Immature natural killer cell (primary cell): Measurements from ENCODE around the gene TAAR2. TPM values are rescaled to one million over a fixed set of nuclear protein-coding genes. Genes with fewer than 3 reads are reported as not detected.
A peak's percentile ranks its signal among the peaks of the same experiment; 100 is the strongest.
"Not testable (repeated sequence)": the region's sequence is repeated elsewhere in the genome, so short reads cannot be mapped to it uniquely, and the experiment has no call there.

ENCODE experiments used
- DNase-seq, 3 donors: peaks; one replicate each; pipeline ENCODE4 v3.0.0; 2022; ENCODE audit warnings: mixed read lengths in 1 of 3
- H3K27ac Mint-ChIP-seq, 6 donors: one replicate each; pipeline ENCODE4 v1.8.0; 2020; ENCODE audit warnings: mixed read lengths in 6 of 6, mild to moderate bottlenecking in 5 of 6, inconsistent platforms in 4 of 6, moderate library complexity in 3 of 6
- H3K27me3 Mint-ChIP-seq, 3 donors: one replicate each; pipeline ENCODE4 v1.8.0; 2020 to 2021; ENCODE audit warnings: low read depth in 3 of 3, mild to moderate bottlenecking in 3 of 3, mixed read lengths in 3 of 3, moderate library complexity in 3 of 3, inconsistent platforms in 1 of 3
- H3K36me3 Mint-ChIP-seq, 3 donors: one replicate each; pipeline ENCODE4 v1.8.0; 2020; ENCODE audit warnings: mixed read lengths in 3 of 3, inconsistent platforms in 2 of 3, mild to moderate bottlenecking in 2 of 3
- H3K4me1 Mint-ChIP-seq, 2 donors: one replicate each; pipeline ENCODE4 v1.8.0; 2020; ENCODE audit warnings: inconsistent platforms in 2 of 2, mild to moderate bottlenecking in 2 of 2, mixed read lengths in 2 of 2, moderate library complexity in 1 of 2
- H3K4me3 Mint-ChIP-seq, 5 donors: one replicate each; pipeline ENCODE4 v1.8.0; 2020; ENCODE audit warnings: mild to moderate bottlenecking in 5 of 5, mixed read lengths in 5 of 5, inconsistent platforms in 3 of 5, moderate library complexity in 3 of 5
- H3K9me3 Mint-ChIP-seq, 6 donors: one replicate each; pipeline ENCODE4 v1.8.0; 2020; ENCODE audit warnings: mild to moderate bottlenecking in 6 of 6, mixed read lengths in 6 of 6, inconsistent platforms in 4 of 6, moderate library complexity in 3 of 6
- polyA plus RNA-seq, 3 donors: library from polyadenylated mRNA; unstranded; fragments of 300-500 nt; fragmentation: Illumina TruSeq; gene quantifications; one replicate each; pipeline ENCODE4 v1.2.3, GENCODE V29; 2021

TAAR2 gene
- polyA plus RNA-seq, 3 donors from 2014 or later: not detected

DNA sequence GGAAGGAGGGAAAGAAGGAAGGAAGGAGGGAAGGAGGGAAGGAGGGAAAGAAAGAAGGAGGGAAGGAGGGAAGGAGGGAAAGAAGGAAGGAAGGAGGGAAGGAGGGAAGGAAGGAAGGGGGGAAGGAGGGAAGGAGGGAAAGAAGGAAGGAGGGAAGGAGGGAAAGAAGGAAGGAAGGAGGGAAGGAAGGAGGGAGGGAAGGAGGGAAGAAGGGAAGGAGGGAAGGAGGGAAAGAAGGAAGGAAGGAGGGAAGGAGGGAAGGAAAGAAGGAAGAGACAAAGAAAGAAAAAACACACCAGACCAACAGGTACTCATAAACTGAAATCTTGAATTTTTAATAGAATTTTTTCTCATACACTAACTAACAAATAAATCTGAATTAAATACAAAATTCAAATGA is 23.2 kb downstream of the TAAR2 start:
- not testable (repeated sequence) for H3K27ac Mint-ChIP-seq, H3K9me3 Mint-ChIP-seq, DNase-seq, H3K36me3 Mint-ChIP-seq, H3K4me3 Mint-ChIP-seq, H3K4me1 Mint-ChIP-seq
- peaks cover 1 to 14% (median 5%) of the 10 kb centered on the region in 3 donors for H3K27me3 Mint-ChIP-seq

DNA sequence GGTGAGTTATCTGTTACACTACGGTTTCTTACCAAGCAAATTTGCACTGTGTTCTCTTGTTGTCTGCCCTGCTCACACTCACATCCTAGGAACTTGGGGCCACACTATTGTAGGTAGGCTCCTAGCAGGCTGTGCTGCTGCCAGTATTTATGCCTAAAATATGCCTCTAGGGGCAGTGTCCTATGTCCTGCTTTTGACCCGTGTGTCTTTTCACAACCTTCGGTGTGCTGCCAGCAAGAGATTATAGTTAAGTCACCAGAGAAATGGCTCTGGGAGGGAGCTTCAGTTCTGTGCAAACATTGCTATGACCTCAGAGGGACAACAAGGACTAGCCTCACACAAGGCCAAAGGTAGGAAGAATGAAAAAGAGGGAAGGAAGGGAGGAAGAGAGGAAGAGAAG is 25.6 kb downstream of the TAAR2 start:
- Mint-ChIP-seq H3K36me3 (no peaks in the 10 kb centered on the region), H3K4me3 (no peak overlapping the region), H3K4me1 (peaks cover 0 to 2% of the 10 kb centered on the region in 2 donors), H3K27ac (no peak overlapping the region), H3K9me3 (no peaks in the 10 kb centered on the region), H3K27me3 (peaks cover 1 to 8% (median 5%) of the 10 kb centered on the region in 3 donors)
- DNase-seq: peak in 1 of 3 donors; percentile 6

DNA sequence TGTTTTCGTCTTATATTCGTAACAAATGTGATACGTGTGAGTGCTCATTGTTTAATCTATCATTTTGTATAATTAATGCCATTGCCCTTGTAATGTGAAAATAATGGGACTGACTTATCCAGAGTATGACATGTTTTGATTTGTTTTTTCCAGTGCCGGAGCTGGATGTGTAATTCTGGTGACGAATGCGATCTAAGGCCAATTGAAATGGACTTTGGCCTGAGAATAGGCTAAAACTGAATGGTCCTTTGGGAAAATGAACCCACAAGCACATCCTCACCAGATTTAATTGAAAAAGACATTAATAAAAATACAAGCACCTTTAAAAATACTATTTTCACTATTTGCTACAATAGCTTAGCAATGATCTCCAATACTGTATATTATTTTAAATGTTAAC is 27.9 kb downstream of the TAAR2 start:
- no peak overlapping the region for H3K27ac Mint-ChIP-seq
- H3K4me1 Mint-ChIP-seq: peaks cover 0 to 5% of the 10 kb centered on the region in 2 donors
- H3K36me3 Mint-ChIP-seq: no peaks in the 10 kb centered on the region
- H3K27me3 Mint-ChIP-seq: peaks cover 1 to 5% (median 3%) of the 10 kb centered on the region in 3 donors
- peaks cover 0 to 2% (median 0%) of the 10 kb centered on the region in 6 donors for H3K9me3 Mint-ChIP-seq
- no peak for DNase-seq
- H3K4me3 Mint-ChIP-seq: no peak overlapping the region

DNA sequence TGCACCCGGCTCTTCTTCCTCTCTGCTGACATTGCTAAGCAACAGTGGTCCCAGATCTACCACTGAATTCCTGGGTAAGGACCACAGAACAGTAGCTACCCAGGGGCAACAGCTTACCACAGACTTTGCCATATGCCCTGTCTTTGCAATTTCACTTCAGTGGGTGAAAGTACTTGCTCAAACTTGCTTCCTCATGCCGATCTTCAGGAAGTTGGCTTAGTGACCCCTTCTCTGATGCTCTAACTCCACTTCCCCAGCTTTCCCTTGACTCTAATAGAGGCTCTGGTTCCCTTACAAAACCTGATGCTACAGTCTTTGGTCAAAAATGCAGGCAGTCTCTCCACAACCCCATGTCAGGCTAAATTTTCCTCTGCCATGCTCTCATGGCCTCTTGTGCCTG is 31.2 kb downstream of the TAAR2 start:
- peaks cover 0 to 8% (median 1%) of the 10 kb centered on the region in 3 donors for H3K27me3 Mint-ChIP-seq
- no peak overlapping the region for H3K4me3 Mint-ChIP-seq
- no peak for DNase-seq
- no peaks in the 10 kb centered on the region for H3K36me3 Mint-ChIP-seq
- H3K4me1 Mint-ChIP-seq: peaks cover 0 to 3% of the 10 kb centered on the region in 2 donors
- no peak overlapping the region for H3K27ac Mint-ChIP-seq
- H3K9me3 Mint-ChIP-seq: peaks cover 0 to 3% (median 0%) of the 10 kb centered on the region in 6 donors

GRCh38 chr6:132590362-132590761 is 33.7 kb downstream of the TAAR2 start:
- no peak overlapping the region for H3K27ac Mint-ChIP-seq

GRCh38 chr6:132589454-132589853 is 34.6 kb downstream of the TAAR2 start, which contains the start of gene TAAR5:
TSS of gene TAAR5 (minus strand) at chr6:132589741. CDS start at chr6:132589686, 55 bp downstream.
- H3K27me3 Mint-ChIP-seq: peaks cover 1 to 10% (median 1%) of the 10 kb centered on the region in 3 donors
- H3K4me3 Mint-ChIP-seq: no peak within 1 kb of the TSS
- DNase-seq: no peak
- no peaks in the 10 kb centered on the region for H3K36me3 Mint-ChIP-seq
- H3K9me3 Mint-ChIP-seq: peaks cover 0 to 7% (median 0%) of the 10 kb centered on the region in 6 donors
- no peak within 1 kb of the TSS for H3K27ac Mint-ChIP-seq
- H3K4me1 Mint-ChIP-seq: peaks cover 0 to 3% of the 10 kb centered on the region in 2 donors

More at GRCh38 chr6:132590362-132590761, 33.7 kb downstream of the TAAR2 start:
- H3K9me3 Mint-ChIP-seq: peaks cover 0 to 7% (median 0%) of the 10 kb centered on the region in 6 donors
- no peaks in the 10 kb centered on the region for H3K36me3 Mint-ChIP-seq
- no peak overlapping the region for H3K4me3 Mint-ChIP-seq
- H3K27me3 Mint-ChIP-seq: peaks cover 0 to 10% (median 1%) of the 10 kb centered on the region in 3 donors
- peaks cover 0 to 3% of the 10 kb centered on the region in 2 donors for H3K4me1 Mint-ChIP-seq
- DNase-seq: no peak

- Mint-ChIP-seq H3K4me3 (no peak overlapping the region), H3K27ac (no peak overlapping the region)
These were observed 36.7 kb downstream of the TAAR2 start for GRCh38 chr6:132587424-132587823.

DNA sequence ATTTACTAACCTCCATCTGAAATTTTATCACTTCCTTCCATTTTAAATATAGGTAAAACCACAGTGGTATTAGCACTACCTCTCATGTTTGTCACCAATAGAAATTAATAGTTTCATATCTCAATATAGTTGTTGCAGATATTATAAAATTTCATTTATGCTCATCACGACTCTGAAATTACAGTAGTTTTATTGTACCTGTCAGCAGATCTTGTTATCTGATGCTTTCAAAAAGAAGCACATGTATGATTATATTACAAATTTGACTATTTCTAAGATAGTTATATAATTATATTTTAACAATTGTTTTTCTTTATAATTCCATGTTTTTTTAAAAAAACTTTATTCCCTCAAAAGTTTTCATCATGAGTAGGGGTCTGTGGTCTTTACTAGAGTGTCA is 39.4 kb downstream of the TAAR2 start:
- Mint-ChIP-seq H3K4me3 (no peak overlapping the region), H3K27ac (no peak overlapping the region), H3K36me3 (no peaks in the 10 kb centered on the region), H3K27me3 (peaks cover 4 to 10% (median 8%) of the 10 kb centered on the region in 3 donors), H3K4me1 (no peaks in the 10 kb centered on the region), H3K9me3 (peaks cover 0 to 9% (median 0%) of the 10 kb centered on the region in 6 donors)
- DNase-seq: no peak

More at GRCh38 chr6:132587424-132587823, 36.7 kb downstream of the TAAR2 start:
- Mint-ChIP-seq H3K4me1 (no peaks in the 10 kb centered on the region), H3K9me3 (peaks cover 0 to 10% (median 0%) of the 10 kb centered on the region in 6 donors), H3K27me3 (peaks cover 1 to 10% (median 1%) of the 10 kb centered on the region in 3 donors), H3K36me3 (no peaks in the 10 kb centered on the region)
- no peak for DNase-seq

DNA sequence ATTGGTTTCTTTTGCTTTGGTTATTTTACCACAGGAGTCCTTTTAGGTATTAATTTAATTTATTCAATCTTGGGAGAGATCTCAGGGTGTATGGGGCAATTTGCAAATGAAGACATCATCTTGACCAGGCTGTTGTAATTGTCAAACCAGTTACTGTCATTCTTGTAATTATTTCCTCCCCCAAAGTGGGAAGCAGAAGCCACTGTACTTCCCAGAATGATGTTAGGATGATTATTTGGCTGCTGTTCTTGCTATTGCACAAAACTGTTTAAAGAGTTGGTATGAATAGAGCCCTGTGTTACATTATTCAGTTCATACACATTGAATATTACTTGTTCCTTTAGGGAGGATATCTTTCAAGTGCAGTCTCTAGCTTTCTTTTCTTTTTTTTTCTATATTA is 52.3 kb downstream of the TAAR2 start:
- H3K27me3 Mint-ChIP-seq: peaks cover 2 to 18% (median 7%) of the 10 kb centered on the region in 3 donors
- H3K9me3 Mint-ChIP-seq: peaks cover 0 to 2% (median 0%) of the 10 kb centered on the region in 6 donors
- H3K27ac Mint-ChIP-seq: no peak overlapping the region
- no peaks in the 10 kb centered on the region for H3K36me3 Mint-ChIP-seq
- no peak overlapping the region for H3K4me3 Mint-ChIP-seq
- DNase-seq: no peak
- no peaks in the 10 kb centered on the region for H3K4me1 Mint-ChIP-seq

GRCh38 chr6:132570221-132570777 is 53.8 kb downstream of the TAAR2 start, which contains the start of gene TAAR6:
TSS of gene TAAR6 (plus strand) at chr6:132570322. CDS start at chr6:132570322, 0 bp downstream.
- H3K36me3 Mint-ChIP-seq: no peaks in the 10 kb centered on the region
- no peak within 1 kb of the TSS for H3K4me3 Mint-ChIP-seq
- no peak for DNase-seq
- peaks cover 0 to 2% (median 0%) of the 10 kb centered on the region in 6 donors for H3K9me3 Mint-ChIP-seq
- H3K27me3 Mint-ChIP-seq: peaks cover 2 to 16% (median 7%) of the 10 kb centered on the region in 3 donors
- no peaks in the 10 kb centered on the region for H3K4me1 Mint-ChIP-seq
- H3K27ac Mint-ChIP-seq: no peak within 1 kb of the TSS

GRCh38 chr6:132569170-132569569 is 54.9 kb downstream of the TAAR2 start:
- Mint-ChIP-seq H3K4me3 (no peak overlapping the region), H3K36me3 (no peaks in the 10 kb centered on the region), H3K27me3 (peaks cover 2 to 19% (median 7%) of the 10 kb centered on the region in 3 donors), H3K9me3 (peaks cover 0 to 2% (median 0%) of the 10 kb centered on the region in 6 donors), H3K4me1 (no peaks in the 10 kb centered on the region), H3K27ac (no peak overlapping the region)
- no peak for DNase-seq

GRCh38 chr6:132568611-132569010 is 55.5 kb downstream of the TAAR2 start:
- Mint-ChIP-seq H3K36me3 (no peaks in the 10 kb centered on the region), H3K27me3 (peaks cover under 1 to 17% (median 7%) of the 10 kb centered on the region in 3 donors), H3K4me3 (no peak overlapping the region), H3K9me3 (peaks cover 0 to 2% (median 0%) of the 10 kb centered on the region in 6 donors), H3K4me1 (no peaks in the 10 kb centered on the region), H3K27ac (no peak overlapping the region)
- DNase-seq: no peak

GRCh38 chr6:132567566-132567965 is 56.5 kb downstream of the TAAR2 start:
- Mint-ChIP-seq H3K4me1 (no peaks in the 10 kb centered on the region), H3K27ac (no peak overlapping the region), H3K9me3 (peaks cover 0 to 2% (median 0%) of the 10 kb centered on the region in 6 donors), H3K27me3 (peaks cover 0 to 16% (median 4%) of the 10 kb centered on the region in 3 donors), H3K36me3 (no peaks in the 10 kb centered on the region), H3K4me3 (no peak overlapping the region)
- no peak for DNase-seq
